Astrocyte of the cerebellum (primary cell): ENCODE measurements around the gene RNF186.
A peak's percentile ranks its signal among the peaks of the same experiment; 100 is the strongest.
"Not testable (repeated sequence)": the region's sequence is repeated elsewhere in the genome, so short reads cannot be mapped to it uniquely, and the experiment has no call there.

Source experiments
- DNase-seq: peaks from one replicate; pipeline ENCODE4 v3.0.0-alpha.2; 2011; ENCODE audit warnings: low read depth
- H3K4me3 ChIP-seq: 2 replicates; pipeline ENCODE4 v1.5.1; 2011; ENCODE audit warnings: mild to moderate bottlenecking, low read depth, low read length, moderate library complexity
- in situ Hi-C: cut with HindIII; loops from 2 replicates; pipeline ENCODE4 v1.10.0; 2017; ENCODE audit warnings: low sequenced_read_pairs
- TF ChIP-seq, protein P1 (sequence below): IDR thresholded peaks from 2 replicates; pipeline ENCODE4 v1.5.1; 2012; ENCODE audit warnings: low read length, low read depth, moderate library complexity, mild to moderate bottlenecking; ENCODE audit errors: missing control alignments

The RNF186 gene

DNA sequence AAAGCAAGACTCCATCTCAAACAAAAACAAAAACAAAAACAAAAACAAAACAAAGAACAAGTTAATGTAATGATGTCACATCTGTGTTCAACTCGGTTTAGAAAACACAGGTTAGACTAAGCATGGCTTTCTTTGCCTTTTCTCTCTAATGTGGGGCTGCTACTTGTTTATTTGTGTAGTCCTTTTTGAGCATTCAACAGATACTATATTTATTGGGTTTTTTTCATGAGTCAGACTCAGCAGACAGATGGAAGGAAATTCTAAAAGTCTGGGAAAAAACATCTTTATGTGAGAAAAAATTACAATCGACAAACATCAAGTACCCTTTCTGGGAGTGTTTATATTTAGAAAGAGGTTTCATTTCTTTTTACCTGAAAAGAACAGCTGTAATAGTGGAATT lies 44.8 kb upstream of the RNF186 start:
- in situ Hi-C loops, result no loop called here
- no peak overlapping the region for H3K4me3 ChIP-seq
- no peak for DNase-seq
- TF ChIP-seq, protein P1, sequence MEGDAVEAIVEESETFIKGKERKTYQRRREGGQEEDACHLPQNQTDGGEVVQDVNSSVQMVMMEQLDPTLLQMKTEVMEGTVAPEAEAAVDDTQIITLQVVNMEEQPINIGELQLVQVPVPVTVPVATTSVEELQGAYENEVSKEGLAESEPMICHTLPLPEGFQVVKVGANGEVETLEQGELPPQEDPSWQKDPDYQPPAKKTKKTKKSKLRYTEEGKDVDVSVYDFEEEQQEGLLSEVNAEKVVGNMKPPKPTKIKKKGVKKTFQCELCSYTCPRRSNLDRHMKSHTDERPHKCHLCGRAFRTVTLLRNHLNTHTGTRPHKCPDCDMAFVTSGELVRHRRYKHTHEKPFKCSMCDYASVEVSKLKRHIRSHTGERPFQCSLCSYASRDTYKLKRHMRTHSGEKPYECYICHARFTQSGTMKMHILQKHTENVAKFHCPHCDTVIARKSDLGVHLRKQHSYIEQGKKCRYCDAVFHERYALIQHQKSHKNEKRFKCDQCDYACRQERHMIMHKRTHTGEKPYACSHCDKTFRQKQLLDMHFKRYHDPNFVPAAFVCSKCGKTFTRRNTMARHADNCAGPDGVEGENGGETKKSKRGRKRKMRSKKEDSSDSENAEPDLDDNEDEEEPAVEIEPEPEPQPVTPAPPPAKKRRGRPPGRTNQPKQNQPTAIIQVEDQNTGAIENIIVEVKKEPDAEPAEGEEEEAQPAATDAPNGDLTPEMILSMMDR, result no peak

DNA sequence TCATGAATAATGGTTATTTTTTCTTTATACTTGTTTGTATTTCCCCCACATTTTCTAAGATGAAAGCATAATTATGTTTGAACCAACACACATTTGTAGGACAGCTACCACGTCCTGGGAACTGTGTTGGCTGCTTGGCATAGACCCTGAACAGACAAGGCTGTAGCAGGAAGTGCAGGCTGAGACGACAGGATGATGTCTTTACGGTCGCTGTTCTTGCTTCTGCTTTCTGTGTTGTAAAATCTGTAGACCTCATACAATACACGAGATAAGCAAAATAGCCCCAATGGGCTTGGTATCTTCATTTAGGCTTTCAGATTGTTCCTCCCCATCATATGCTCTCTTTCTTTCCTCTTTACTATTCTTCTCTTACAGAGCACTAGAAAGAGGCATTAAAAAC lies 43.8 kb upstream of the RNF186 start:
- in situ Hi-C loops, result no loop called here
- H3K4me3 ChIP-seq, result no peak overlapping the region
- TF ChIP-seq, protein P1, result no peak

DNA sequence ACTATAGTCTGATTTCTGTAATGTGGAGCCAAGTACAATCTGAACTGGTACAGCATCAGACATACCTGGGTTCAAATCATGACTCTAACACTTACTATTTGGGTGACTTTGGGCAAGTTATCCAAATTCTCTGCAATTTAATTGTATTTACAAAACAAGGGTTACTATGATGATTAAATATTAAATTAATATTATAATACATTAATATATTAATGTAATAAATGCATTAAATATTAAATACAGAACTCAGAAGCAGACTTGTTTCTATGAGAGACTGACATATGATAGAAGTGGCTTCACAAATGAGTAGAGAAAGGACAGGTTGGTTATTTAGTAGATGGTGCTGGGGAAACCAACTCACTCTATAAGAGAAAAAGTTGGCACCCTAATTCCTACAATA lies 39.8 kb upstream of the RNF186 start:
- no peak overlapping the region for H3K4me3 ChIP-seq
- DNase-seq, result no peak
- in situ Hi-C loops, result loop anchor here (5.0 kb wide), 1 partner anchor 43 kb away; no protein-coding TSS in a partner anchor
- TF ChIP-seq, protein P1, result no peak

More for the DNA sequence above, 43.8 kb upstream of the RNF186 start:
- DNase-seq, result no peak

DNA sequence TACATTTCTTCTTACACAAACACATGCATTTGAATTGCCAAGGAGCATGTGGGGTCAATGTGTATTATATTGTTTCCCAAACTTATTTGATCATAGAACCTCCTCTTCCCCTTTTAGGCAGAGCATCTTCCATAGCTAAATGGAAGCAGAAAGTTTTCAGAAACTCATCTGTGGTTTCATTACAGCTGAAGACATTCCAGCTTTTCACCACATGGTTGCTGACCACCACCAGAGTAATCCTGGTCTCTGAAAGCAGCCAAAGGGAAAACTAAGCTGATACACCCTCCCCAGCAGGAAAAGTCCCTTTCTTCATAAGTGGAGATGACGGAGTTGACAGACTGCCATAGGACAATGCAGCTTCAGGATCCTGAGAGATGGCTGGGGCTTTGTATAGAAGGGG lies 37.0 kb upstream of the RNF186 start:
- DNase-seq, result peak; percentile 9
- TF ChIP-seq, protein P1, result no peak
- H3K4me3 ChIP-seq, result no peak overlapping the region
- in situ Hi-C loops, result loop anchor here (5.0 kb wide), 1 partner anchor 40 kb away; no protein-coding TSS in a partner anchor

DNA sequence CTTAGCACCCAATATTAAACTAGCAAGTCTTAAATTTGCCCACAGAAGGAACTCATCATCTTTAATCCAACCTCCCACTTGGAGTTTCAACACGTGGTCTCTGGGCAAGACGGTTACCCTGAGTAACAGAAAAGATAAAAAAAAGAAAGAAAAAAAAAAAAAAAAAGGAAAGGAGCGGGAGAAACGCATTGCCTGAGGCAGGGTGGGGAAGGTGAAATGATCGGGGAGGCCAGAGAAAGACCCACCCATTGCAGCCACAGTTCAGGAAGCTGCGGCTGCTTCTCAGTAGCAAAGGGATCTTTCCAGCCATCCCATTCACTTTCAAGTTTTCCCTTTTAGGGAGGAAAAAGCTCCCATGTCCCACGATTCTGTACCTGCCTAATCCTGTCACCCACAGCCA lies 35.1 kb upstream of the RNF186 start:
- H3K4me3 ChIP-seq, result no peak overlapping the region
- in situ Hi-C loops, result loop anchor here (5.0 kb wide), 1 partner anchor 38 kb away; no protein-coding TSS in a partner anchor

DNA sequence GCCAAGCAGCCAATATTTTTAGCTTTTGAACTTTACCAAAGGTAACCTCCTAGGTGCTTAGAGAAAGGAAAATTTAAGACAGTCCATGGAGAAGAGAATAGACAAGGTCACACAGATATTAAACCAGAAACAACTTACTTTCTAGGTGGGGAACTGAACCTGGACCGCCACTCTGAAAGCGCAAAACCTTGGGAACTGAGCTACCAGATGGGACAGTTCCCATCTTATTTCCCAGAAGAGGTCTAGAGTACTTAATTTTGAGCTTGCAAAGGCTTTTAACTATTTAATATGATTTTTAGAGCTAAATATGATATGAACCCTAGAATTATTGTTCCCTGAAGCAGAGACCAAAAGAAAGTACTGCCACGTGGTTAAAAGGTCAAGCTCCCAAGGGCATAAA lies 34.2 kb upstream of the RNF186 start:
- DNase-seq, H3K4me3 ChIP-seq, in situ Hi-C loops: not testable (repeated sequence)

More for the DNA sequence above, 35.1 kb upstream of the RNF186 start:
- TF ChIP-seq, protein P1, result no peak
- no peak for DNase-seq

DNA sequence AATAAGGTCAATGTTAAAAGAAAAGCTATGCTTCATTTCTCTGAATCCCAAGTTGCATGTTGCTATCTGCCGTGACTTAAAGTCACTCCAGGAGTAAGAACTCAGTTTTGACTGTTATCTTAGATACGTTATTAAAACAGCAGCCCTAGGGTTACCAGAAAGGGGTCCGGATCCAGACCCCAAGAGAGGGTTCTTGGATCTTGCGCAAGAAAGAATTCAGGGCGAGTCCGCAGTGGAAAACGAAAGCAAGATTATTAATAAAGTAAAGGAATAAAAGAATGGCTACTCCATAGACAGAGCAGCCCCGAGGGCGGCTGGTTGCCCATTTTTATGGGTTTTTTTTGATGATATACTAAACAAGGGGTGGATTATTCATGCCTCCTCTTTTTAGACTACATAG lies 32.3 kb upstream of the RNF186 start:
- in situ Hi-C loops, H3K4me3 ChIP-seq, DNase-seq: not testable (repeated sequence)

DNA sequence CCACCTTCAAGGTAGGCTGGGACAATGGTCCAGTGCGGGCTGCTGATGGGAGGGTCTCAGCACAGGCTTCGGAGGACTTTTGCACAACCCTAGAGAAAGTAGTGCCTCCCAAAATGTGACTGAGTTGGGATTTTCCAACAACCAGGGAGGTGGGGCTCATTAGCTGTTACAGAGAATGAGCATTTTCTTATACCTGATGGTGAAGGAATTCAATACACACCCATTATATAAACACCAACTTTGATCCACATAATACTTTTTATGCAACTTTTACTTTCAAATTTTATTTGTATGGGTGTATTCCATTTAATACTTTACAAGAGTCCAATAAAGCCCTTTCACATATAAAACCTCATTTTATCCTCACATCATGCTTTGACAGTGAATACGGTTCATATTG lies 31.3 kb upstream of the RNF186 start:
- TF ChIP-seq, protein P1, result no peak
- no peak for DNase-seq
- in situ Hi-C loops, result no loop called here

More for the DNA sequence above, 31.3 kb upstream of the RNF186 start:
- H3K4me3 ChIP-seq, result no peak overlapping the region
